Activated B cell treated with CpG ODN at 0.5 μM for 24 hours (primary cell): ENCODE results near the gene REXO2. TPM values are rescaled to one million over a fixed set of nuclear protein-coding genes. Genes with fewer than 3 reads are reported as not detected.

Experiments
- ATAC-seq: fragments of 200-7000 bp; cut with Tn5 transposase; one replicate; pipeline ENCODE4 v1.10.0; 2021; ENCODE audit warnings: low read depth, mild to moderate bottlenecking, moderate library complexity
- CTCF ChIA-PET: fragments of 350-600 bp; sonication (Branson Sonifier 250); formaldehyde crosslinking; loops from one replicate; lab custom pipeline; 2021; ENCODE audit warnings: antibody characterized with exemption; lab: Charles Lee
- POLR2A ChIA-PET: fragments of 350-600 bp; sonication (Branson Sonifier 250); formaldehyde crosslinking; loops from one replicate; lab custom pipeline; 2021; ENCODE audit warnings: antibody characterized with exemption; lab: Charles Lee
- DNase-seq: peaks from one replicate; pipeline ENCODE4 v3.0.0; 2022
- H3K27ac Mint-ChIP-seq: one replicate; pipeline ENCODE4 v1.8.0; 2020; ENCODE audit warnings: mixed read lengths
- H3K27me3 Mint-ChIP-seq: one replicate; pipeline ENCODE4 v1.8.0; 2021; ENCODE audit warnings: mixed read lengths
- H3K36me3 Mint-ChIP-seq: one replicate; pipeline ENCODE4 v1.8.0; 2021; ENCODE audit warnings: low read depth, mixed read lengths
- H3K4me1 Mint-ChIP-seq: one replicate; pipeline ENCODE4 v1.8.0; 2021; ENCODE audit warnings: mixed read lengths
- H3K4me3 Mint-ChIP-seq: one replicate; pipeline ENCODE4 v1.8.0; 2020; ENCODE audit warnings: mild to moderate bottlenecking, mixed read lengths
- H3K9me3 Mint-ChIP-seq: one replicate; pipeline ENCODE4 v1.8.0; 2020; ENCODE audit warnings: mixed read lengths
- intact Hi-C: fragments of 100-400 bp; cut with micrococcal nuclease; formaldehyde crosslinking; loops from one replicate; pipeline ENCODE4 v1.15.1; 2024
- total RNA-seq: library from RNA; stranded (reverse); gene quantifications from 2 replicates; pipeline ENCODE4 v1.2.3, GENCODE V29; 2022
- TF ChIP-seq, protein P1 (sequence below): fragments of 200-600 bp; IDR thresholded peaks from one replicate; pipeline ENCODE4 v1.8.0; 2022; ENCODE audit warnings: antibody characterized with exemption, mild to moderate bottlenecking

The REXO2 gene
- total RNA-seq, 1 donor from 2014 or later, result 27.3 TPM

DNA sequence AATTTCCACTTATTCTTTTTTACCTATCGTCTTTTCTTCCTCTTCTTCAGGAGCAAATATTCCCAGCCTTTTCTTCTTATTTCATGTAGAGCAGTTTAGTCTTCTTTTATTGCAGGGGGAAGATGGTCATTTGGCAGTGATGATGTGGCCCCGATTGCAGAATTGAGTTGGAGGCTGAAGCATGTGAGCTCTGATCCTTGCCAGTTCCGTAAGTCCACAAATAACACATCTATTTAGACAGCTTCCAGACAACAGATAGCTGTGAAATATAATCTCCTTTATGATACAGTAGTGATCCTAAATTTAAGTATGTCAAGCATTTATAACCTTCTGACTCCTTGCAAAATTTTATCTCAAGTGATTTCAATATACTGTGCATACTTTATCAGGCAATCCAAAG is 27.5 kb downstream of the REXO2 start:
- H3K4me1 Mint-ChIP-seq, result no peaks in the 10 kb centered on the region
- ChIA-PET POLR2A (no interaction called here), CTCF (no interaction called here)
- no peaks in the 10 kb centered on the region for H3K36me3 Mint-ChIP-seq
- ATAC-seq (no peak), DNase-seq (no peak)
- no peaks in the 10 kb centered on the region for H3K27me3 Mint-ChIP-seq
- peaks cover 2% of the 10 kb centered on the region for H3K9me3 Mint-ChIP-seq
- TF ChIP-seq, protein P1, sequence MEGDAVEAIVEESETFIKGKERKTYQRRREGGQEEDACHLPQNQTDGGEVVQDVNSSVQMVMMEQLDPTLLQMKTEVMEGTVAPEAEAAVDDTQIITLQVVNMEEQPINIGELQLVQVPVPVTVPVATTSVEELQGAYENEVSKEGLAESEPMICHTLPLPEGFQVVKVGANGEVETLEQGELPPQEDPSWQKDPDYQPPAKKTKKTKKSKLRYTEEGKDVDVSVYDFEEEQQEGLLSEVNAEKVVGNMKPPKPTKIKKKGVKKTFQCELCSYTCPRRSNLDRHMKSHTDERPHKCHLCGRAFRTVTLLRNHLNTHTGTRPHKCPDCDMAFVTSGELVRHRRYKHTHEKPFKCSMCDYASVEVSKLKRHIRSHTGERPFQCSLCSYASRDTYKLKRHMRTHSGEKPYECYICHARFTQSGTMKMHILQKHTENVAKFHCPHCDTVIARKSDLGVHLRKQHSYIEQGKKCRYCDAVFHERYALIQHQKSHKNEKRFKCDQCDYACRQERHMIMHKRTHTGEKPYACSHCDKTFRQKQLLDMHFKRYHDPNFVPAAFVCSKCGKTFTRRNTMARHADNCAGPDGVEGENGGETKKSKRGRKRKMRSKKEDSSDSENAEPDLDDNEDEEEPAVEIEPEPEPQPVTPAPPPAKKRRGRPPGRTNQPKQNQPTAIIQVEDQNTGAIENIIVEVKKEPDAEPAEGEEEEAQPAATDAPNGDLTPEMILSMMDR, result no peak
- no peak overlapping the region for H3K27ac Mint-ChIP-seq
- H3K4me3 Mint-ChIP-seq, result no peak overlapping the region
- intact Hi-C loops, result no loop called here

DNA sequence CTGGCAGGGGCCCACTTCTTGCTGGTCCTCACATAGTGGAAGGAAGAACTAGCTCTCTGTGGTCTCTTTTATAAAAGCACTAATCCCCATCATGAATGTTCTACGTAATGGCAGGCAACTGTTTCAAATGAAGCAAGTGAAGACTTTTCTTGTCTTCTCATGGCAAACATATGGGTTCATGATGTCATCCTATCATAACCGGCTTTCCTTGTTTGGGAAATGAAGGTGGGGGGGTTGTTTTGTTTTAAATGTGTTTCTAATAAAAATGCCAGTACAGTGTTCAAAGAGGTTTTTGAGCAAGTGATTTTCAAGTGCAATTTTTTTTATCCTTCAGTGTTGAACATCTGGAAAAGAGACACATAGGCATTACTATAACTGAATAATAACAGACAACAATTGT is 33.4 kb downstream of the REXO2 start:
- no peak overlapping the region for H3K27ac Mint-ChIP-seq

DNA sequence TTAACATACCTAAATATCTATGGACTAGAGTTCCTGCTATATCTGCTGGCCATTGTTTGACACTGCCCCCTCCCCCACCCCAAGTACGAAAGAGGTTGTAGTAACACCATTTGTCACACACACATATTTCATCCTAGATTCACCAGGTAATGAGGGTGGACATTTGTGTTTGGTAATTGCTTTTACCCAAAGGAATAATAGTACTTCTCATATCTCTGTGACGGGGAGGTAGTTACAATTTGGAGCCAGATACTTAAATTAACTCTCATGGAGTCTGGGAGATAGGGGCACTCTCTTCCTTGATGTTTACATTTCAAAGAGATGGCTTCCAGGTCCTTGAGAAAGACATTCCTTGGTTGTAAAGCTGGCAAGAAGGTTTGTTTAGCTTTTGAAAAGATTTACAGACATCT is 38.7 kb downstream of the REXO2 start:
- H3K9me3 Mint-ChIP-seq, result no peaks in the 10 kb centered on the region
- TF ChIP-seq, protein P1, result no peak
- no peak for DNase-seq
- H3K27me3 Mint-ChIP-seq, result peaks cover 4% of the 10 kb centered on the region
- no peak overlapping the region for H3K4me3 Mint-ChIP-seq
- POLR2A ChIA-PET, result no interaction called here
- H3K4me1 Mint-ChIP-seq, result peaks cover 8% of the 10 kb centered on the region
- CTCF ChIA-PET, result no interaction called here
- H3K36me3 Mint-ChIP-seq, result no peaks in the 10 kb centered on the region
- H3K27ac Mint-ChIP-seq, result no peak overlapping the region
- no peak for ATAC-seq
- intact Hi-C loops, result no loop called here

More for the DNA sequence above, 33.4 kb downstream of the REXO2 start:
- TF ChIP-seq, protein P1, result no peak
- no peaks in the 10 kb centered on the region for H3K9me3 Mint-ChIP-seq
- POLR2A ChIA-PET, result no interaction called here
- no peaks in the 10 kb centered on the region for H3K36me3 Mint-ChIP-seq
- peaks cover 4% of the 10 kb centered on the region for H3K27me3 Mint-ChIP-seq
- DNase-seq (no peak), ATAC-seq (no peak)
- H3K4me3 Mint-ChIP-seq, result no peak overlapping the region
- intact Hi-C loops, result no loop called here
- CTCF ChIA-PET, result no interaction called here
- H3K4me1 Mint-ChIP-seq, result no peaks in the 10 kb centered on the region

DNA sequence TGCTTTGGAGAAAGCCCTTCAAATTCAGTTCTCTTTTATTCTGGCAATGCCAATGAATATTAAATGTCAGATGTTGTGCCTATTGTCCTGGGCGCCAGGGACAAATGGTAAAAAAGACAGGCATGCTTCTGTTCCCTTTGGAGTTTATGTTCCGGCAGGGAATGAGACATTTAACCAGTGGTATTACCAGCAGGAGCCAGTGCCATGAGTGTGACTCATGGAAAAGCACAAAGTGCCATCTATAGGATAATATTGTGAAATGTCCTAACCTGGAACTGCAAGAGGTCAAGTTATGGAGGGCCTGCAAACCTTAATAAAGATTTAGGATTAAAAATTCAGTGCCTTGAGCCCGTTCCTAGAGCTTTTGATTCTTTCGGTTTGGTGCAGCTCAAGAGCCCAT is 39.5 kb downstream of the REXO2 start:
- DNase-seq, result no peak
- ChIA-PET POLR2A (no interaction called here), CTCF (no interaction called here)
- no peak overlapping the region for H3K4me3 Mint-ChIP-seq
- H3K4me1 Mint-ChIP-seq, result peaks cover 8% of the 10 kb centered on the region
- H3K9me3 Mint-ChIP-seq, result no peaks in the 10 kb centered on the region
- H3K36me3 Mint-ChIP-seq, result no peaks in the 10 kb centered on the region
- ATAC-seq, result no peak
- intact Hi-C loops, result no loop called here
- TF ChIP-seq, protein P1, result no peak
- peaks cover 4% of the 10 kb centered on the region for H3K27me3 Mint-ChIP-seq
- no peak overlapping the region for H3K27ac Mint-ChIP-seq

DNA sequence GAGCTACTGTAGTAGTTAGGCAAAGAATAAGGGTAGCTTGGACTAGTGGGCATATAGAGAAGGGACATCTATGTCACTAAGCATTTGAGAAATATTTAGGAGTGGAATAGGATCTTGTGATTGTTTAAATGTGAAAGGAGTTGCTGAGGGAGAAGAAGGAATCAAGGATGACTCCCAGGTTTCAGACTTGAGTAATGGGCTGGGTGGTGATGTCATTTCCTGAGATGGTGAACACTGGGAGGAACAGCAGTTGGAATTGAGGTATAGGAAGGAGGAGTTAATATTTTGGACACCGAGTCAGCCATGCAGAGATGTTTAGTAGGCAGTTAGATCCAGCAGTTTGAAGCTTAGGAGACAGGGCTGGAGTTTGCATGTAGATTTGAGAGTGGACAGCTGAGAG is 40.1 kb downstream of the REXO2 start:
- no peak for DNase-seq
- no peak for ATAC-seq
- no peaks in the 10 kb centered on the region for H3K9me3 Mint-ChIP-seq
- ChIA-PET POLR2A (no interaction called here), CTCF (no interaction called here)
- H3K36me3 Mint-ChIP-seq, result no peaks in the 10 kb centered on the region
- no peak overlapping the region for H3K4me3 Mint-ChIP-seq
- intact Hi-C loops, result no loop called here
- peaks cover 8% of the 10 kb centered on the region for H3K4me1 Mint-ChIP-seq
- peaks cover 4% of the 10 kb centered on the region for H3K27me3 Mint-ChIP-seq
- H3K27ac Mint-ChIP-seq, result no peak overlapping the region
- TF ChIP-seq, protein P1, result no peak
